HG02973 (cell line): ENCODE data around the gene PLXNA4.

Experiments used
- ATAC-seq: cut with Tn5 transposase; IDR thresholded peaks from one replicate; pipeline ENCODE4 v1.9.1; 2021; ENCODE audit warnings: moderate library complexity; ENCODE audit not compliant: unreplicated experiment

Gene PLXNA4

DNA sequence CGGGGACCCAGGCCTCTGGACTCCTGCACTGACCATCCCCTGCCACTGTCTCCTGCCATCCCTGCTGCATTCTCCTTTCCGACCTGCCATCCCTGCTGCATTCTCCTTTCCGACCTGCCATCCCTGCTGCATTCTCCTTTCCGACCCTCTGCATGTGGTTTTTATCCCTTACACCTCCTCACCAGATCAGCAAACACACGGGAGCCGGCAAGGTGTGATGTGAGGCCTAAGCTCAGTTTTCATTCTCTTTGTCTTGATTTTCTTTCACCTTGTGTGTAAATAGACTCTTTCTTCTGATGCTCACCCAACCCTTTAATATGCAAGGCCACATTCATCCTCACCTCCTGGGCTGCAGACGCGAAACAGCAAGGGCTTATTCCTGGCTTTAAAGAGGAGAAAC is 11.4 kb downstream of the PLXNA4 start:
- no peak for ATAC-seq

DNA sequence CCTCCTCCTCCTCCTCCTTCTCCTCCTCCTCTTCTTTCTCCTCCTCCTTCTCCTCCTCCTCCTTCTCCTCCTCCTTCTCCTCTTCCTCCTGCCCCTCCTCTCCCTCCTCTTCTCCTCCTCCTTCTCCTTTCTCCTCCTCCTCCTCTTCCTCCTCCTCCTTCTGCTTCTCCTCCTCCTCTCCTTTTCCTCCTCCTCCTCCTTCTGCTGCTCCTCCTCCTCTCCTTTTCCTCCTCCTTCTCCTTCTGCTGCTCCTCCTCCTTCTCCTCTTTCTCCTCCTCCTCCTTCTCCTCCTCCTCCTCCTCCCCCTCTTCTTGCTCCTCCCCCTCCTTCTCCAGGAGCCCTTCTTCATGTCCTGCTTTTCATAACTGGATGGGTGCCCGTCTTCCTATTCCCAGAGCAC is 12.2 kb downstream of the PLXNA4 start:
- ATAC-seq = no peak

DNA sequence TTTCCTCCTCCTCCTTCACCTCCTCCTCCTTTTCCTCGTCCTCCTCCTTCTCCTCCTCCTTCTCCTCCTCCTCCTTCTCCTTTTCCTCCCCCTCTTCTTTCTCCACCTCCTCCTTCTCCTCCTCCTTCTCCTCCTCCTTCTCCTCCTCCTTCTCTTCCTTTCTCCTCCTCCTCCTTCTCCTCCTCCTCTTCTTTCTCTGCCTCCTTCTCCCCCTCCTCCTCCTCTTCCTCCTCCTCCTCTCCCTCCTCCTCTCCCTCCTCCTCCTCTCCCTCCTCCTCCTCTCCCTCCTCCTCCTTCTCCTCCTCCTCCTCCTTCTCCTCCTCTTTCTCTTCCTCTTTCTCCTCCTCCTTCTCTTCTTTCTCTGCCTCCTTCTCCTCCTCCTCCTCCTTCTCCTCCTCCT is 13.6 kb downstream of the PLXNA4 start:
- ATAC-seq = no peak

DNA sequence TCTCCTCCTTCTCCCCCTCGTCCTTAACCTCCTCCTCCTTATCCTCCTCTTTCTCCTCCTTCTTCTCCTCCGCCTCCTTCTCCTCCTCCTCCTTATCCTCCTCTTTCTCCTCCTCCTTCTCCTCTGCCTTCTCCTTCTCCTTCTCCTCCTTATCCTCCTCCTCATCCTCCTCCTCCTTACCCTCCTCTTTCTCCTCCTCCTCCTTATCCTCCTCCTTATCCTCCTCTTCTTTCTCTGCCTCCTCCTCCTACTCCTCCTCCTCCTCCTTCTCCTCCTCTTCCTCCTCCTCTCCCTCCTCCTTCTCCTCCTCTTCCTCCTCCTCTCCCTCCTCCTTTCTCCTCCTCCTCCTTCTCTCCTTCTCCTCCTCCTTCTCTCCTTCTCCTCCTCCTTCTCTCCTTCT is 14.5 kb downstream of the PLXNA4 start:
- ATAC-seq = no peak

DNA sequence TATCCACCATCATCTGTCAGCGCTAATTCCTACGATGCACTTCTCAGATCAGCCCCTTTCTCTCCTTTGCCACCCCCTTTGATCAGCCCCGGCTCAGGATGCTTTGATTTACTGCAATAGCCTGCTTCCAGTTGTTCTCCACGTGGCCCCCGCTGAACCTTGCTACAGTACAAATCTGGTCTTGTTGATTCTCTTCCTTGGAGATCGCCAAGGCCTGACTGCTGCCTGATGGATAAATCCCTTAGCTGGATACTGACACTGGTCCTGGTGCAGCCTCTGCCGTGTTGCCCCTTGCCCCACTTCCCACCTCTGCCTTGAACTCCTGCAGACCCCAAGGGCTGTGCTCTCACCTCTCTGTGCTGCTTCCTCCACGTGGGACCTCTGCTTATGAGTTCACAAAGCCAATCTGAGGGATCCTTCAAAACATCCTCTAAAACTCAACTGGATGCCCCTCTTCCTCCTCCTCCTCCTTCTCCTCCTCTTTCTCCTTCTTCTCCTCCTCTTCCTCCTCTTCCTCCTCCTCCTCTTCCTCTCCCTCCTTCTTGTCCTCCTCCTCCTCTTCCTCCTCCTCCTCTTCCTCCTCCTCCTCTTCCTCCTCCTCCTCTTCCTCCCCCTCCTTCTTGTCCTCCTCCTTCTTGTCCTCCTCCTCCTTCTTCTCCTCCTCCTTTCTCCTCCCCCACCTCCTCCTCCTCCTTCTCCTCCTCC is 15.3 kb downstream of the PLXNA4 start:
- no peak for ATAC-seq

DNA sequence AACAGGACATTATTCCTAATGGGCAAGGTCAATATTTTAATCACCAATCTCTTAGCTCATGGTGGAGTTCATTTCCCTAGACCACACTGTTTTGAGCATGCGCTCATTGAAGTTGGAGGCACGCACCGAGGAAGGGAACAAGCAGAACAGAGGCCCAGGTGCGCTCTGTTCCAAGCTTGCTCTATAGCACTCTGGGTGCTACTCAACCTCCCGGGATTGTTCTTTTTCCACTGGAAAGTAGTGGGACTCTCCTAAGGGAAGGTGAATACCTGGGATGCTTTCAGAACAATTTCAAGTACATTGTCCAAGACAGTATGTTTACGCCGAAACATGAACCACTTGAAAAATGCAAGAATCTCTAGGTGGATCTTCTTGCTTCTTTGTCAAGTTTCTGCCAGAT is 16.2 kb downstream of the PLXNA4 start:
- no peak for ATAC-seq

DNA sequence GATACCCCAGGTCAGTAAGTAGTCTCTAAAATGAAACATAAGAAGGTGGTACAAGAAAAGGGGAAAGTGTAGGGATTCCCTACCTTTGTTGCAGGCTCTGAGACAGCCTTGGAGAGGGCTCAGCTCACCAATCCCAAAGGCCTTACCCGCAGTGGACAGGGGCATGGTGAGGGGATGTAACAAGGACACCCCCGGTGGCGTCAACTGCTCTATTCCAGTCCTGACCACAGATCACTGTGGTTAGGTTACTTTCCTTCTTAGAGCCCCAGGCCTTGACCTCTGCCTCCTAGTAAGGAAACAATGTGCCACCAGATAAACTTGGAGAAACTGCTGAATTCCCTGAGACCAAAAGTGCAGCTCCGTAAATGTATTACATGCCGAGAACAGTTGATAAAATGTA is 17.5 kb downstream of the PLXNA4 start:
- ATAC-seq = no peak

DNA sequence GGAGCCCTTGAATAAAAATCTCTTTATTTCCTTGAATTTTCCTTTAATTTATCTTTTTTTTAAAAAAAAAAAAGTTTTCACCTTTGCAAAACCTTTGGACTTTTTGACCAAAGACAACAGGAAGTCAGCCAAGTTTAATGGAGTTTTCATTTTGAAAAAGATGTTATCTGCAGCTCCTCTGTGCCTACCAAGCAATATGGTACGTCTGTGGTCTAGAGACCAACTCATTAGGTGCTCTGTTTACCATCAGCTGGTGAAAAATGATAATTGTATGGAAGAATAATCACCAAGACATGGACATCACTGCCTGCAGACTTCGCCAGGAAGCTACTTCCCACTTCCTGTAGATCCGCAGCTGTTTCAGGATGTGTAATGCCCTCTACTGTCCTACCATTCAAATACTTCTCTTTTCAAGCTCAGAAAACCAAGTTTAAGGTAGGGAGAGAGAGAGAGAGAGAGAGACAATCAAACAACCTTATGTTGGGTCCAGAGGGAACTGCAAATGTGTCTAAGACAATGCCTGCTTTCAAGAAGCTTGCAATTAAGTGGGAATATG is 18.7 kb downstream of the PLXNA4 start:
- ATAC-seq = no peak

DNA sequence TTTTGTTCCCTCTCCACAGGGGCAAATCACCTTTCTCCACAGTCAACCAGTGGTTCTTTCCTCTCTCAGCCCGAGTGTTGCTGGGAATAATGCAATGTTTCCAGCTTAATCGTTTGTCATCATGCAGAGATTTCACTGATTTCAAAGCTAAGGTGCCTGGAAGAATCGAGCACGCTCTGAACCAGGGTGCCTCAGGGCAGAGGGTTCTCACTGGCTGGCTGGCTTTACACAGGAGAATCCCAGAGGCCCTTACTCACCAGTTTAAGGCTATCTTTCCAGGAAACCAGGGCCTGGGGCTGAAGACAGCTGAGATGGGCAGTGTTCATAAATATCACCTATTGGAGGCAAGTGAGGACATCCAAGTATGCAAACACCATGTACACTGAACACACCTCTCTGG is 21.8 kb downstream of the PLXNA4 start:
- no peak for ATAC-seq

DNA sequence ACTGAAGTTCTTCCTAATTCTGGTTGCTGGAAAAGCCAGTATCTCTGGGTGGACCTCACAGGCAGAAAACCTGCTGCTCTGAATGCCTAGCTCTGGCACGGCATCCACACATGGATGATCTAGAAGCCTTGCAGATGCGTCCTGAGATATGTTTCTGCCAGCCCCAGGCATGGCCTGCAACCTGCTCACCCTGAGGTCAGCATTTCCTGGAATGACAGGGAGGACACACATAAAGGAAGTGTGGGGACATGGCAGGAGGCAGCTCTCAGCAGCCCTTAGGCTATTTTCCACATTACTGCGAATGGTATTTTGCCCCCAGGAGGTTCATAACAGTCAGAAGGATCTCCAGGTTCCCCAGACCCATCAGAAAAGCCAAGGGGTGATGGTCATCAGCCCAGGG is 23.2 kb downstream of the PLXNA4 start:
- no peak for ATAC-seq

DNA sequence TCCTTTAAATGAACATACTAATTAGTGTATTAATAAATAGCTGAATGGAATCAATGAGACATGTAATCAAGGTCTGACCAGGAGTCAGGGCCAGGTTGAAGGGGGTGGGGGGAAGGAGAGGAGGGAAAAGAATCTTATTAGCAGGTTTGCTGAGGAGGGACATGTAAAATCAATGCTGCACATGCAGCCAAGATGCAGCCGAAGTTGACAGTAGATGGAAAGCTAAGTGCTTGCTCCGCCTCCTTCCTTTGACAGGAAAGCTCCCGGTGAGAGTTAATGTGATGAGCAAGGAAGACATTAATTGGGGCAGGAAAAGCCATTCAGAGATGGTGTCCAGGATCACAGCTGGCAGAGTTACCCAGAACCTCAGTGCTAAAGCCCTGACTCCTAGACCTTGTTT is 24.4 kb downstream of the PLXNA4 start:
- ATAC-seq = no peak

DNA sequence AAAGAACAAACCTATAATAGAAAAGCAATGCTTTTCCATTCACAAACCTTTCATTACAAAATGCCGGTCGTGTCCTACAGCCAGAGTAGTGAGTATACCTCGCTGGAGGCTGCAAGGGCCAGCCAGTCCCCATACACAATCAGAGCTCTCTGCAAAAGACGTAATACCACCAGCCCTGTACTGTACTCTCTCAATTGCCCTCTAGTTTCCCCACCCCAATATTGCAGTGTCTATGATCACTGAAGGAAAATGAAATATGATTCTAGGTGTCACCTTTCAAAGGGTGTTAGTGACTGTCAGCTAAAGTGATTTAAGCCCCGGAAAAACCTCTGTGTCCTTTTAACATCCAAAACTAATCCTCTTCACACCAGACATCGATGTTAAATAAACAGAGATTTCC is 24.8 kb downstream of the PLXNA4 start:
- no peak for ATAC-seq

DNA sequence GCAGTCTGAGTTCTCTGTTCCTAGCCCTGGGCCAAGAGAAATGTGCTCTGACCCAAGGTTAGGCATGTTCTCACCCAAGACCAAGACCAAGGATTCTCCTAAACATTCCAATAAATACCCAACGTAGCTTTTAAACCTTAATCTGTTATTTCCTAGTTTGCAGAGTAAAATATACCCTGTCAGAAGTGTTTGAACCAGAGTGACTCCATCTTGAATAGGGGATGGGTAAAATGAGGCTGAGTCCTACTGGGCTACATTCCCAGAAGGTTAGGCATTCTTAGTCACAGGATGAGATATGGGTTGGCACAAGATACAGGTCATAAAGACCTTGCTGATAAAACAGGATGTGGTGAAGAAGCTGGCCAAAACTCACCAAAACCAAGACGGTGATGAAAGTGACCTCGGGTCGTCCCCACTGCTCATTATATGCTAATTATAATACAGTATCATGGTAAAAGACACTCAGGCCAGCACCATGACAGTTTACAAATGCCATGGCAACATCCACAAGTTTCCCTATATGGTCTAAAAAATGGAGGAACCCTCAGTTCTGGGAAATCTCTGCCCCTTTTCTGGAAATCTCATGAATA is 27.7 kb downstream of the PLXNA4 start:
- no peak for ATAC-seq

DNA sequence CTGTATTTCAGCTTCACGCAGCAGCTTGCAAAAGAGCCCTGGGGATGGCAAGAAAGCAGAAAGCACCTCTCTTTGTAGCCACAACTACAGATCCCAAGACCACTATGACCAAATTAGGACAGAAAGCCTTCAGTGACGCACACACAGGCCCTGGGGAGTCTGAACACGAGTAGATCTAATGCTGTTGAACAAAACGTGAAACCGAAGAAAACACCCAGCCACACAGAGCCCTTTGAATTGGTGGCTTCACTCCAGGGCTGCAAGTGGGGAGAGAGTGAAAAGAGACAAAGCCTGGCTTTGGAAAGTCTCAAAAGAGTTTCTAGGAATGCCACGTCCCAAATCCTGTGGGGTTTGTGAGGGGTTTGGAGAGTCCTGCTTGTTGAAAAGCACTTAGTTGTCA is 28.4 kb downstream of the PLXNA4 start:
- ATAC-seq = no peak

DNA sequence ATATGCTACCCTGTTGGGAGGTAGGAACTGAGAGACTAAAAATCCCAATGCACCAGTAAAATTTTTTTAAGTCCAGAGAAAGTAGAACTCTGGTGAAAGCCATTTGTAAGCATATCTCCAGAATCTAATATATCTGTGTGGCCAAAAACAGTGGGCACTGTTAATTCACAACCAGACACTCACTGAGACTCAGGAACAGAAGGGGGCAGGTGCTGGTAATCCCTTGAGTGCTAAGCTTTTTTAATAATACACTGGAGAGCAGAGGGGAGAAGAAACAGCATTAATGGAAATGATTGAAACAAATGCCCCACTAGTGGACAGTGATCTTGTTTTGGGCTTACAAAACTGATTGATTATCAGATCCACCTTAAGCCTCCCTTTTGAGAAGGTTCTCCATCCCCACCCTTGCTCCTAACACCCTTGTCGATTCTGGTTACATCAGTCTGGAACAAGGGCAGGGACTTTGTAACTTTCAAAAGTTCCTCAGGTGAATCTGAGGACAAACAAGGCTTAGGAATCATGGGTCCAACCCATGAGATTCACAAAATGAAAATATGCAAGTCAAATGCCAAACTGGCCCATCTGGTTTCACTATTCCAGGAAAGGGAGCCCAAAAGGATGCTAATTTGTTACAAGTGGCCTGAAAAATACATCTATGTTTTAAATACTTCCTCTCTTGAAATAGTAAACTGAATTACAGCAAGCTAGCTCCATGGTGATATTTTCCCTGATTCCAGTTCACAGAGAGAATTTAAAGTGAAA is 29.7 kb downstream of the PLXNA4 start:
- ATAC-seq = no peak

DNA sequence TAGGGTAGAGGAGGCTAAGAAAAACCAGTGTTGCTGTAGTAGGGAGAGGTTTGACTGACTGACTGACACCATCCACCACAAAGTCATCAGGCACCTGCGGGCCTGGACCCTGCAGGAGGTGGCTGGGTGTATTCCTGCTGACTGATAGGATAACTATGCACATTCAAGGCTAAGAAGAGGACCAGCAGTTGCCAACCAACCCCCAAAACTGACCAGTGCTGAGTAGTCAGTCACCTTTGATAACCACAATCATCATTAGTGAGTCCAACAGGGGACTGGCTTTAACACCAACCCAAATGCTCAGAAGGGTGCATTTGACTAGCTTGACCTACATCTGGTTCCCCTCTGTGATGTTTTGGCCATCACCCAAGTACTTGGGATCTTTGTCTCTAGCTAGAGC is 30.5 kb downstream of the PLXNA4 start:
- ATAC-seq = no peak

DNA sequence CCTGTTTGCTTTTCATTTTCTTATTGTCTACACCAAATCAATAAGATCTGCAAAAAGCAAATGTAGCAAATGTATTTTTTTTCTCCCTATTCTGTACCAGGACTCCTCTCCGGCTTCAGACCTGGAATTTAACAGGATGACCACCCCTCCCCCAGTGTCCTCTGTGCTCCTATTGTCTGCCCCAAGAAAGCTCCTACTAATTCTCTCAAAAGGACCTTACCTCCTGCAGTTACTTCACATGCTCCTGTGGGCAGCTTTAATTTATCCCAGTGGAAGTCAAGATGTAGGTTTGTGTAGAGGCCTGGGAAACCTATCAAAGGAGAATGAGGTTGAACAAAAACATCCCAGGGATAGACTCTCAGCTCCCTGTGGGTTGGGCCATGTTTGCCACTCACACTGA is 31.3 kb downstream of the PLXNA4 start:
- no peak for ATAC-seq

DNA sequence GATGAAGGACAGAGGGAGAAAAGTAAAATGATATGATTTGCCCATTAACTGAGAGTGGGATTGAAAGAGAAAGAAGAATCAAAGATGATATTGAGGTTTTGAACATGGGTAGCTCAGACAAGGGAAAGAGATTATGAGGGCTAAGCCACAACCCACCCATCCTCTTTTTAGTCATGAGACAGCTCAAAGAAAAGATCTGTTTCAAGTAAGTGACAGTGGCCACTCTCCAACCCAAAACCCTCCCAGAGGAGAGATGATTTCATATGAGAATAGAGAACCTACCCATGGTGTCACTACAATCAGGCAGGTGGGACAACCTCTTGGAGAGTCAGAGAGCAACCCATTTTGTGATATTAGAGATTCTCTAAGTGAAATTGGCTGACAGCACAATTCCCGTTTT is 32.2 kb downstream of the PLXNA4 start:
- ATAC-seq = no peak

DNA sequence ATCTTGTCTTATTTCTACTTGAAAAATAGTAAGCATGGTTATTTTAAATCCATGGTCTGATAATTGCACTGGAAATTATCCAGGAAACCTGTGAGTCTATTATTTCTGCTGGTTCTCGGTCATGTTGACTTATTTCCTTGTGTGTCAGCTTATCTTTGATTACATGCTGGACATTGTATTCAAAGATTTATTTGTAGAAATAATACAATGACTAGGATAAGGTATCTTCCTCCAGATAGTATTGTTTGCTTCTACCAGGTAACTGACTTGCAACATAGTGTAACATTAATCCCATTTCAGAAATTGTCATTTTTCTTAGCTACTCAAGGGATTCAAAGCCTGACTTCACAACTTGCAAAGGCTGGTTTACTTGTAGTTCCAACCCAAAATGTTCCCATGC is 33.4 kb downstream of the PLXNA4 start:
- no peak for ATAC-seq

DNA sequence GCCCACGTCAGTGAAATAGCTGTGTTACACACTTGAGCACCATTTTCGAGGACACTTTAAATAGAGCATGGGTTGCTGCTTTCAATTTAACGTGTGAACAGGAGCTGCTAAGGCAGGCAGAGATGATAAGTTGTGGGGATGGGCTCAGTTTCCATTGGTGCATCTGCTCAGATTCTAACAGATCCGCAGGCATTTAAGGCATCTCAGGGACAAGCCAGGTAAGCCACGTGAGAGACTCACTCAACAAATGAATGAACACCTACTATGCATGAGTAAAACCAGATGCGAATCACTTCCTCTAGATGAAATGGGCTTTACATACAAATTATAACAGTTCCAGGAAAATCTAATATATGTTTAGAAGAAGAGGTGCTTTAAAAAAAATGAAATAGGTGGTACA is 34.6 kb downstream of the PLXNA4 start:
- no peak for ATAC-seq

DNA sequence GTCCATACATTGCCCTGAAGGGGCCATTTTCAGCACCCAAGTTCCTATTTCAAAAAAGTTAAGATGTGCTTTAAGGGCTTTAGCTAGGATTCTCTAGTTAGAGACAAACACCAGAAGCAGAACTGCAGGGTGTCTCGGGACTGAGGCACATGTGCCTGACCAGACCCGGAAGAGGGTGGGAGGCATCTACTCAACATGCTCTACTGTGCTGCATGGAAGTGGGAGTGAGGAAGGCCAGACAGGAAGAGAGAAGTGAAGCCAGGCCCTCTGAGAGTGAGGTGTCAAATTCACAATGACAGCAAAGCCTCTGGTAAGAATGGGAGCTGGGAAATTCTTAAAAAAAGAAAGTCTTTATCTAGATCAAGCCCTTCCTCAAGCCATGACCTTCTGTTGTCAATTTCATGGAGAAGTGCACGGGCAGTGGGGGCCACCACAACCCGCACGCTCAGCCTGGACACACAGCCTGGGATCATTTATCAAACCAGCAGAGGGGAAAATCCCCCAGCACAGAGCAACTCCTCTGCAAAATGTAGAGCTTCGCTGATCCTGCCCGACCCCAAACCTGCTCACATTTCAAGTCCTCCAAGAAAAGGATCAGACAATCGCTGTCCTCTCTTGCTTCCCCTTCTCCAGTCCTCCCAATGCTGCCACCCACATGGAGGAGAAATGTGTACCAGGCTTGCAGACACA is 38.7 kb downstream of the PLXNA4 start:
- no peak for ATAC-seq
